K562 (cell line): Measurements from ENCODE around the gene NDUFV3. TPM values are rescaled to one million over a fixed set of nuclear protein-coding genes. Genes with fewer than 3 reads are reported as not detected.
A peak's percentile ranks its signal among the peaks of the same experiment; 100 is the strongest.

Experiments used
- BRD9 ChIP-seq: fragments of 450-650 bp; IDR thresholded peaks from 2 replicates; pipeline ENCODE4 v1.6.1; 2018; ENCODE audit warnings: low read depth; ENCODE audit not compliant: partially characterized antibody
- CBFA2T3 ChIP-seq: fragments of 450-650 bp; IDR thresholded peaks from 2 replicates; pipeline ENCODE4 v1.6.1; 2017
- HDAC3 ChIP-seq: fragments of 450-650 bp; IDR thresholded peaks from 2 replicates; pipeline ENCODE4 v1.6.1; 2018; ENCODE audit warnings: borderline replicate concordance, mild to moderate bottlenecking, moderate library complexity; ENCODE audit not compliant: partially characterized antibody
- HLTF ChIP-seq: fragments of 450-650 bp; IDR thresholded peaks from 2 replicates; pipeline ENCODE4 v1.6.1; 2016
- HMBOX1 ChIP-seq: sonication (generic); IDR thresholded peaks from 2 replicates; pipeline ENCODE4 v1.6.1; 2016
- KDM1A ChIP-seq, 2 experiments: fragments of 450-650 bp; IDR thresholded peaks; 2 replicates each; pipeline ENCODE4 v1.6.1; 2016; ENCODE audit warnings: mild to moderate bottlenecking in 2 of 2
- MAZ ChIP-seq, 2 experiments: fragments of 450-650 bp in 1 of 2; sonication (generic) in 1 of 2; formaldehyde crosslinking; IDR thresholded peaks in 1 of 2; conservative IDR thresholded peaks in 1 of 2; 2 replicates each; pipeline versions ENCODE4 v1.4.0 to v1.5.0; 2020; ENCODE audit warnings: mild to moderate bottlenecking in 1 of 2, missing genetic modification reagents in 1 of 2
- MEF2D ChIP-seq: conservative IDR thresholded peaks from 2 replicates; pipeline ENCODE4 v1.6.1; 2016; ENCODE audit warnings: low read depth, missing genetic modification characterization, missing compliant biosample characterization
- POLR2AphosphoS5 ChIP-seq: IDR thresholded peaks from 2 replicates; pipeline ENCODE4 v1.6.1; 2011; ENCODE audit warnings: mild to moderate bottlenecking, low read depth, low read length, moderate library complexity; ENCODE audit not compliant: control insufficient read depth, insufficient read depth
- POLR3G ChIP-seq: IDR thresholded peaks from 2 replicates; pipeline ENCODE4 v1.6.1; 2011; ENCODE audit not compliant: insufficient read length, insufficient replicate concordance; ENCODE audit errors: extremely low read depth
- PYGO2 ChIP-seq: fragments of 450-650 bp; IDR thresholded peaks from 2 replicates; pipeline ENCODE4 v1.6.1; 2016; ENCODE audit warnings: mild to moderate bottlenecking, missing genetic modification characterization, moderate library complexity, missing compliant biosample characterization
- SMARCB1 ChIP-seq: IDR thresholded peaks from 2 replicates; pipeline ENCODE4 v1.6.1; 2011; ENCODE audit warnings: improper control_type of control experiment, low read depth; ENCODE audit not compliant: insufficient read length
- SRSF7 ChIP-seq: fragments of 200-400 bp; formaldehyde crosslinking; optimal IDR thresholded peaks from 2 replicates; pipeline ENCODE3; 2017; ENCODE audit warnings: mild to moderate bottlenecking, low read depth, low read length
- ZBTB40 ChIP-seq, 2 experiments: fragments of 450-650 bp in 1 of 2; sonication (generic) in 1 of 2; formaldehyde crosslinking in 1 of 2; IDR thresholded peaks; 2 replicates each; pipeline versions ENCODE4 v1.7.1 to v1.9.0; 2016 to 2022; ENCODE audit warnings: inconsistent platforms in 1 of 2, mild to moderate bottlenecking in 1 of 2, missing genetic modification reagents in 1 of 2
- polyA plus RNA-seq, 8 experiments: library from polyadenylated mRNA; depleted of rRNA in 4 of 8; stranded (reverse) in 5 of 8; unstranded in 3 of 8; fragments of >200 nt; fragmentation: Nextera tagmentation in 2 of 8; fragmentation: Illumina TruSeq in 1 of 8; extraction: Ambion mirVana in 2 of 8; extraction: Trizol in 1 of 8; gene quantifications; 2 replicates each; pipeline versions ENCODE4 v1.2.1 to v1.2.3, GENCODE V29; 2011 to 2014; ENCODE audit warnings: inconsistent platforms in 1 of 8, missing spikeins in 1 of 8
- total RNA-seq, 7 experiments: library from RNA; depleted of rRNA in 6 of 7; stranded (reverse); fragments of >200 nt in 6 of 7; fragmentation: Illumina TruSeq in 2 of 7; extraction: Trizol in 2 of 7; gene quantifications; 2 replicates each; pipeline versions ENCODE4 v1.2.1 to v1.2.3, GENCODE V29; 2011 to 2021; ENCODE audit warnings: low replicate concordance in 1 of 7
- TF ChIP-seq, protein P1 (sequence below): fragments of 250-450 bp; sonication (Bioruptor Pico); IDR thresholded peaks from 2 replicates; pipeline ENCODE4 v1.8.0; 2022; ENCODE audit warnings: moderate library complexity, mild to moderate bottlenecking, inconsistent platforms

The NDUFV3 gene
- total and polyA plus RNA-seq, 9 of the 15 experiments (the other 6 are each of a cell fraction or from before 2014, with no cell fraction given), result 19.1 to 87.8 (median 74.3) TPM

- TF ChIP-seq KDM1A (IDR thresholded peaks at IDR 0.05) (peak; percentile 43 to 67; a peak in 3 of 4 replicates), MEF2D (tag) (no peak), PYGO2 (tag) (no peak), HDAC3 (no peak), SMARCB1 (no peak), CBFA2T3 (peak; percentile 92), MAZ (CRISPR knock-in tag; conservative IDR thresholded peaks at IDR 0.05 in 1 of 2, IDR thresholded peaks at IDR 0.05 in 1 of 2) (no peak), HMBOX1 (peak; percentile 82), POLR2AphosphoS5 (peak; percentile 46; the same call in 1 of the 2 replicates), HLTF (no peak), ZBTB40 (IDR thresholded peaks at IDR 0.05) (0 out of 2 replicates have a peak, but pooled peaks have one; percentile 24), ZBTB40 (CRISPR knock-in tag; IDR thresholded peaks at IDR 0.05) (no peak), SRSF7 (no peak), BRD9 (no peak), POLR3G (no peak)
- TF ChIP-seq, protein P1, sequence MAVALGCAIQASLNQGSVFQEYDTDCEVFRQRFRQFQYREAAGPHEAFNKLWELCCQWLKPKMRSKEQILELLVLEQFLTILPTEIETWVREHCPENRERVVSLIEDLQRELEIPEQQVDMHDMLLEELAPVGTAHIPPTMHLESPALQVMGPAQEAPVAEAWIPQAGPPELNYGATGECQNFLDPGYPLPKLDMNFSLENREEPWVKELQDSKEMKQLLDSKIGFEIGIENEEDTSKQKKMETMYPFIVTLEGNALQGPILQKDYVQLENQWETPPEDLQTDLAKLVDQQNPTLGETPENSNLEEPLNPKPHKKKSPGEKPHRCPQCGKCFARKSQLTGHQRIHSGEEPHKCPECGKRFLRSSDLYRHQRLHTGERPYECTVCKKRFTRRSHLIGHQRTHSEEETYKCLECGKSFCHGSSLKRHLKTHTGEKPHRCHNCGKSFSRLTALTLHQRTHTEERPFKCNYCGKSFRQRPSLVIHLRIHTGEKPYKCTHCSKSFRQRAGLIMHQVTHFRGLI (CRISPR knock-in tag), result no peak
Measured at GRCh38 chr21:42929969-42930368, 36.9 kb downstream of the NDUFV3 start (continued).
